ENCODE results near the gene DNAAF5.
"Not testable (repeated sequence)": the region's sequence is repeated elsewhere in the genome, so short reads cannot be mapped to it uniquely, and the experiment has no call there.

DNAAF5 gene

GRCh38 chr7:747186-747585 is 20.7 kb downstream of the DNAAF5 start:
- DNase-seq (ENCODE audit: low read depth in 2 of 2), result no peak

GRCh38 chr7:748446-748845 is 21.9 kb downstream of the DNAAF5 start:
- no peak for DNase-seq (ENCODE audit: low read depth in 2 of 2)

- DNase-seq (ENCODE audit: low read depth in 2 of 2), result no peak
Measured at GRCh38 chr7:749140-749551, 22.6 kb downstream of the DNAAF5 start.

- no peak for DNase-seq (ENCODE audit: low read depth in 2 of 2)
Measured at GRCh38 chr7:750111-750905, 23.8 kb downstream of the DNAAF5 start.

DNA sequence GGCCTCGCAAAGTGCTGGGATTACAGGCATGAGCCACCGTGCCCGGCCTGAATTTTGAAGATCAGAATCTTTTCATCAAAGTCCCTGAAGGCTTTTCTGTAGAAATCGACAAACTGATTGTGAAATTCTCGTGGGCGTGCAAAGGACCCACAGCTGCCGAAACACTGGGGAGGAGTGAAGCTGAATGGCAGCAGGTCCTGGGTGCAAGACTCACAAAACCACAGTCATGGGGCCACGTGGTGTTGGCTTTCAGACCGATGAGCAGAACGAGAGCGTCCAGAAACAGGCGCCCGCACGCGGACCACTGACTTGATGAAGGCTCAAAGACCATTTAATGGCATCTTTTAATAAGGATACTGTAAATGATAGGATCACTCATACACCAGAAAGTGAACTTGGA is 25.3 kb downstream of the DNAAF5 start:
- no peak for DNase-seq (ENCODE audit: low read depth in 2 of 2)

DNA sequence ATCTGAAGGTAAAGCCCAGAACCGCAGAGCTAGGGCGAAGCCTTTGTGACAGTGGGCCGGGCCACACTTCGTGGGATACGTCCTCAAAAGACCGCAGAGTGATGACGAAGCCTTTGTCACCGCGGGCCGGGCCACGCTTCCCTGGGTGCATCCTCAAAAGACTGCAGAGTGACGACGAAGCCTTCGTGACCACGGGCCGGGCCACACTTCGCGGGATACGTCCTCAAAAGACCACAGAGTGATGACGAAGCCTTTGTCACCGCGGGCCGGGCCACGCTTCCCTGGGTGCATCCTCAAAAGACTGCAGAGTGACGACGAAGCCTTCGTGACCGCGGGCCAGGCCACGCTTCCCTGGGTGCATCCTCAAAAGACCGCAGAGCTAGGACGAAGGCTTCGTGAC is 25.8 kb downstream of the DNAAF5 start:
- DNase-seq (ENCODE audit: low read depth in 2 of 2), result not testable (repeated sequence)

DNA sequence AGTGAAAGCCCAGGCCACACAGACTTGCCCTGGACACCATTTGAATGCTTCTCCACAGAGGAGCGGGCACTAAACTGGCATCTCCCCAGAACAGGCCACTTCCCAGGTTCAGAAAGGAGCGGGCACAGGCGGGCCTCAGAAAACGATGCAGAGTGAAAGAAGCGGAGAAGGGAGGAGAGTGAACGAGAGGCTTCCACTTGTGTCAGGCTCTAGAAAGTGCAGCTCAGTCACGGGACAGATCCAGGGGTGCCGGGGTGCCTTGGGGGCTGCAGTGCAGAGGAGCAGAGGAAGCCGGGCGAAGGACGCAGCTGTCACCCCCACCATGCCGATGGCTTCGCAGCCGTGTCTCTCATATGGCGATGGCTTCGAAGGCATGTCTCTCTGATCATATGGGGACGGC is 26.7 kb downstream of the DNAAF5 start:
- no peak for DNase-seq (ENCODE audit: low read depth in 2 of 2)

DNA sequence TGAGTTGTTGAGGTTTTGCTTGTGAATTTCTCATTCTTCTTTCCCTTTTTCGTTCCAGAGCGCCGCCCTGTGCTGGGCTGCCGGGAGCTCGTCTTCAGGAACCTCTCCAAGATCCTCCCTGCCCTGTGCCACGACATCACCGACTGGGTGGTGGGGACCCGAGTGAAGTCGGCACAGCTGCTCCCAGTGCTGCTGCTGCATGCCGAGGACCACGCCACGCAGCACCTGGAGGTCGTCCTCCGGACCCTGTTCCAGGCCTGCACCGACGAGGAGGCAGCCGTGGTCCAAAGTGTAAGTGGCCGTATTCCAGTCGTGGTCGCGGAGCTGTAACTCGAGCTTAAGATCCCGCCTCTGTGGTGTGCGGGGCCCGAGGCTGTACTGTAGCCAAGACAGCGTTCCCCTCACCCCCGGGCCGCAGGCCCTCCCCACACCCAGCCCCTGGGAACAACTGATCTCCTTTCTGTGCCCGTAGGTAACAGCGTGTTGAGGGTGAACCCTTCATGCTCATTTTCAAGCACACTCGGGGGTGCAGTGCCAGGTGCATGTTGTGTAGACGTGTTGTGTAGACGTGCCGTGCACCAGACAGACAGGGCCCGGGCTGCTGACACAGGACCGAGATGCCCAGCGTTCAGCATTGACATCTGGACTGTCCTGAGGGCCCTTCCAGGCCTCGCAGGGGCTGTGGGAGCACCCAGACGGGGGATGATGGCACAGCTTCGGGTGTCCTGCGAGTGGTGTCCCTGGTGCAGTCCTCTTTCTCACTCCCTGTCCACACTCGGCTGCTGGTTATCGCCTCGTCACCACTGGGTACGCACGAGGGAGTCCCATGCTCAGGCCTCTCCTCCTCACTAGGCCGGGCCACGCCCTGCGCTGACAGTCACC is 28.3 kb downstream of the DNAAF5 start:
- DNase-seq (ENCODE audit: low read depth in 2 of 2), result no peak

DNA sequence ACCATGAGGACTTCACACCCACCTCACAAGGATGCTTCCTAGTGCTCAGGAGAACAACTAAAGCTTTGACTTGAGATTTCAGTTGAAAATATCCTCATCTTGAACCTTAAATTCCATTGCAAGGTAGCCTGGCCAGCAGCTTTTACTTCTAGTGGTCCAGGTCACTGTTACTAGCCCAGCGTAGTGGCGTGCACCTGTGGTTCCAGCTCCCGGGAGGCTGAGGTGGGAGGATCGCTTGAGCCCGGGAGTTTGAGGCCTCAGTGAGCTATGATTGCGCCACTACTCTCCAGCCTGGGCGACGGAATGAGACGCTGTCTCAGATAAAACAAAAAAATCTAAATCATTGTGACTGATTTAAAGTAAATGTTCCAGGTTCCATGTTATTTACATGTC is 28.9 kb downstream of the DNAAF5 start:
- no peak for DNase-seq (ENCODE audit: low read depth in 2 of 2)

DNA sequence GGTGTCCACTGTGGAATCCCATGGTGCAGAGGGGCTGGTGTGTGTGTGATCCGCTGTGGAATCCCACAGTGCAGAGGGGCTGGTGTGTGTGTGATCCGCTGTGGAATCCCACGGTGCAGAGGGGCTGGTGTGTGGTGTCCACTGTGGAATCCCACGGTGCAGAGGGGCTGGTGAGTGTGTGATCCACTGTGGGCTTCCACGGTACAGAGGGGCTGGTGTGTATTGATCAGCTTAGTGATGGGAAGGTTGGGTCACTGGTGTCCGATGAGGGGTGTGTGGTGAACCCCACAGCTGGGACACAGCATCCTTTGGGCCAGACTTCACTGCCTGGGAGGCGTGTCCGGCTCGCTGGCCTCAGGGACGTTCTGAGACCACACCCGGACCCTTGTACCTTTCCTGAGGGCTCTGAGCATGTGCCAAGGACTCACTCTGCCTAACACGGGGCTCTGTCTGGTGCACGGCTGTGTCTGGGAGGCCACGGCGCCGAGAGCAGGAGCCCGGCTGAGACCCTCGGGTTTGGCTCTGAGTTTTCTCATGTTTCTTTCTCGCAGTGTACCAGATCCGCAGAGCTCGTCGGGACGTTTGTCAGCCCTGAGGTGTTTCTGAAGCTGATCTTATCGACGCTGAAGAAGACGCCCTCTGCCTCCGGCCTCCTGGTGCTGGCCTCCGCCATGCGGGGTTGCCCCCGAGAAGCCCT is 29.9 kb downstream of the DNAAF5 start:
- DNase-seq (ENCODE audit: low read depth in 2 of 2), result no peak

DNA sequence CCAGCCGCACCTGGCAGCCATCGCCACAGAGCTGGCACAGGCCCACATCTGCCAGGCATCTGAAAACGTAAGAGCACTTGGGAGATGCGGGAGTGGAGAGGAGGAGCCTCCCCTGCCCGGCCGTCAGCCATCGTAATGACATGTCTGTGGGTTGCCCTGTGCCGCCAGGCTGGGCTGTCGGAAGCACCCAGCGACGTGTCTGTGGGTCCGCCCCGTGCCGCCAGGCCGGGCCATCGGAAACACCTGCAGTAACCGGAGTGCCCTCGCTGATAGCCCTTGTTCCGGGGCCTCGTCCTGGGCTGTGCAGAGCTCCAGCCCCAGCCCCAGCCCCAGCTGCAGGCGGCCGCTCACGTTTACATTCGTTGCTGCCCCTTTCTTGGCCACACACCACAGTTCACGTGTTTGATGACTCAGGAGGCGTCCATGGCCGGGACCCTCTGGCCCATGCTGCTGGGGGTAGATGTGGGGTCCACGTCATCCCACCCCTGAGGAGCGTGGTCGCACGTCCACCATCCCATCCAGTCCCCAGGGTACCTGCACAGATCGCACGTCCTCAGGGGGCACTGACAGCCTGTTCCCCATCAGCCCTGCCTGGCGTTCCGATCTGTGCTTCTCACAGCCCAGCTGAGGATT is 30.5 kb downstream of the DNAAF5 start:
- DNase-seq (ENCODE audit: low read depth in 2 of 2), result no peak

DNA sequence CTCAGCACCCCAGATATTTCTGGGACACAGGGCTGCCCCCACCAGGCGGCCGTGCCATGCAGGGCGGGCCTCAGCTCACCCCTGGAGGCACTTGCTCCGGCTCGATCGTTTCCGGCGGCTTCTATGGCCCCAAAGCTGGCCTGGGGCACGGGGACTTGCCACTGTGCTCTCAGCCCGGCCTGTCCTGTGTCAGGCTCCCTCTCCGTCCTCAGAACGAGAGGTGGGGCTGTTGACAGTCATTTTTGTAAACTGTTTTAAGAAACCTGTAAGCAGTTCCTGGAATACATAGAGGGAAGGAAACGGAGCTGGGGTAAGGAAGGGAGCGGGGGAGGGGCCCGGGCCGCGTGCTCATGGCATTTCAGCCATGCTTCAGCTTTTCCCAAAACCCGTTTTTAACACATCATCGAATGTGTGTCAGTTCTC is 31.3 kb downstream of the DNAAF5 start:
- no peak for DNase-seq (ENCODE audit: low read depth in 2 of 2)

DNA sequence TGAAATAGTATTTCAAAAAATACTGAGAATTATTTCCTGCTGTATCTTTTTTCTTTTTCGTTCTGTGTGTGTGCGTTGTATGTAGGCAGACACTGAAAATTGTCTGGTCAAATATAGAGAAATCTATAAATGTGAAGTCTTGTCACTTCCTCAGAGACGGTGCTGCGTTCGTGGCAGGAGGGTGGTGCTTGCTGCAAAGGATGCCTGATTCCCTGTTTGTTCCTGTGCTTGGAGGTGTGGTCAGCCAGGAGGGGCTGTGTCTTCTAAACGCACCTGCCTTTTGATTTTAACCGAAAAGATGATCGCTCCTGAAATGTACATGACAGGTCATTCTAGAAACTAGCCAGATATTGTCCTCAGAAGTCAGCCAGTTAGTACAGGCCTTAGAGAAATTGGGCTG is 33.1 kb downstream of the DNAAF5 start:
- DNase-seq (ENCODE audit: low read depth in 2 of 2), result no peak

- no peak for DNase-seq (ENCODE audit: low read depth in 2 of 2)
Measured at GRCh38 chr7:760006-760405, 33.5 kb downstream of the DNAAF5 start.

DNA sequence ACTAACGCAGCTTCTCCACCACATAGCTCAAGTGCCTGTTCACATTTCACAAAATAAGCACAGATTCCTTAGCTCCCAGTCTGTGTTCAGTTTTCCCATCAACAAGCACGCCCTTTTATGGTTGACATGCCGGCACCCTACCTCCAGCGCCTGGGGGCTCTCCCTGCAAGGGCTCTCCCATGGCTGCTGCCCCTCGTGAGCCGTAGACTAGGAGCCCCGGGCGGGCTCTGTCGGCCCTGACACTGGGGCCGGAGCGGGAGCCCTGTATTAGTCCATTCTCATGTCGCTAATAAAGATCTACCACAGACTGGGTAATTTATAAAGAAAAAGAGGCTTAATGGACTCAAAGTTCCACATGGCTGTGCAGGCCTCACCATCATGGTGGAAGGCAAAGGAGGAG is 34.6 kb downstream of the DNAAF5 start:
- no peak for DNase-seq (ENCODE audit: low read depth in 2 of 2)

- DNase-seq (ENCODE audit: low read depth in 2 of 2), result no peak
Measured at GRCh38 chr7:761631-762030, 35.1 kb downstream of the DNAAF5 start.

GRCh38 chr7:762885-763284 is 36.4 kb downstream of the DNAAF5 start:
- DNase-seq (ENCODE audit: low read depth in 2 of 2), result no peak

GRCh38 chr7:763762-764161 is 37.3 kb downstream of the DNAAF5 start:
- DNase-seq (ENCODE audit: low read depth in 2 of 2), result no peak

DNA sequence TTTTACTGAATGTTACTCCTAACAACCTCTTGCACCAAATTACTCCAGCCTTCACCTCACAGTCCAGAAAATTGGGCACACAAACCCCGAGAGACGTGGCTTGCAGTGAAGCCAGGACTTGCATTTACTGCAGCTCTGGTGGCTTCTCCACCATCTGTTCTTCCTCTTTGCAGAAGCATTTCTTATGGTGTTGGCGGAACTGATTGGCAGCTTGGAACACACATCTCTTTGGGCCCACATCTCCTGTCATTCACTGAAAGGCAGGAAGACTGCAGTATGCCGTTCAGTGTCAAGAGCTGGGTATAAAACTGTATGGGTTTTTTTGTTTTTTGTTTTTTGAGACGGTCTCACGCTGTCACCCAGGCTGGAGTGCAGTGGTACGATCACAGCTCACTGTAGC is 38.9 kb downstream of the DNAAF5 start:
- DNase-seq (ENCODE audit: low read depth in 2 of 2), result no peak

DNA sequence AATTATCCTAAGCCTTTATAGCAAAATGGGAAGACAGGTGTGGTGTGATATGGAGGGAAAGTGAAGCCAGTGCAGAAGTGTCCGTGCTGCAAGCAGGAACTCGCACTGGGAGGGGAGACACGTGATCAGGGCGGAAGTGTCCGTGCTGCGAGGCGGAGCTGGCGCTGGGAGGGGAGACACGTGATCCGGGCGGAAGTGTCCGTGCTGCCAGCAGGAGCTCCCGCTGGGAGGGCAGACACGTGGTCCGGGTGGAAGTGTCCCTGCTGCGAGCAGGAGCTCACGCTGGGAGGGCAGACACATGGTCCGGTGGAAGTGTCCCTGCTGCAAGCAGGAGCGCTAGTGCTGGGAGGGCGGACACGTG is 41.1 kb downstream of the DNAAF5 start:
- DNase-seq (ENCODE audit: low read depth in 2 of 2), result no peak

DNA sequence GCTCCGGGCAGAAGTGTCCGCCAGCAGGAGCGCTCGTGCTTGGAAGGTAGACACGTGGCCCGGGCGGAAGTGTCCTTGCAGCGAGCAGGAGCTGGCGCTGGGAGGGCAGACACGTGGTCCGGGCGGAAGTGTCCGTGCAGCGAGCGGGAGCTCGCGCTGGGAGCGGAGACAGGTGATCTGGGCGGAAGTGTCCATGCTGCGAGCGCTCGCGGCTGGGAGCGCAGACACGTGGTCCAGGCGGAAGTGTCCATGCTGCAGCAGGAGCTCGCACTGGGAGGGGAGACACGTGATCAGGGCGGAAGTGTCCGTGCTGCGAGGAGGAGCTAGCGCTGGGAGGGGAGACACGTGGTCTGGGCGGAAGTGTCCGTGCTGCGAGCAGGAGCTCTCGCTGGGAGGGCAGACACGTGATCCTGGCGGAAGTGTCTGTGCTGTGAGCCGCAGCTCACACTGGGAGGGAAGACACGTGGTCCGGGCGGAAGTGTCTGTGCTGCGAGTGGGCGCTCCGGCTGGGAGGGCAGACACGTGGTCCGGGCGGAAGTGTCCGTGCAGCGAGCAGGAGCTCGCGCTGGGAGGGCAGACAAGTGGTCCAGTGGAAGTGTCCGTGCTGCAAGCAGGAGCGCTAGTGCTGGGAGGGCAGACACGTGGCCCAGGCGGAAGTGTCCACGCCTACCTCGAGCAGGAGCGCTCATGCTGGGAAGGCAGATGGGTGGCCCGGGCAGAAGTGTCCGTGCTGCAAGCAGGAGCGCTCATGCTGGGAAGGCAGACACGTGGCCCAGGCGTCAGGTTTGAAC is 41.6 kb downstream of the DNAAF5 start:
- peak in 1 of 2 donors; percentile 14 for DNase-seq (ENCODE audit: low read depth in 2 of 2)

Data from stimulated activated CD8-positive, alpha-beta memory T cell treated with anti-CD3 and anti-CD28 coated beads, Interleukin-2, amount 100 ng/mL, for 48 hours (primary cell).